Measurements from ENCODE around the gene FBXO2.
"Not testable (repeated sequence)": the region's sequence is repeated elsewhere in the genome, so short reads cannot be mapped to it uniquely, and the experiment has no call there.

Gene FBXO2

DNA sequence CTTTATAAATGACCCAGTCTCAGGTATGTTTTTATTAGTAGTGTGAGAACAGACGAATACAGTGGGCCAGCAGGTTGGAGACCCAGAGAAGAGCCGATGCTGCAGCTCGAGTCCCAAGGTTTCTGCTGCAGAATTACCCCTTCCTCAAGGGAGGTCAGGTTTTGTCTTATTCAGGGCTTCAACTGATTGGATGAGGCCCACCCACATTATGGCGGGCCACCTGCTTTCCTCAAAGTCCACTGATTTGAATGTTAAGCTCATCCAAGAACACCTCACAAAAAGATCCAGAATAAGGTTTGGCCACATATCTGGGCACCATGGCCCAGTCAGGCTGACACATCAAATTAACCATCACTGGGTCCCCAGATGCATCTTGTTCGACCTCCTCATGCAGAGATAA, 40.9 kb downstream of the FBXO2 start:
- no peak for TF ChIP-seq Cebpa-rat (IDR thresholded peaks at IDR 0.05)
- Histone ChIP-seq H4K20me1 (no peaks in the 10 kb centered on the region; a peak in 1 of 22 replicates), H3K27me3 (no peaks in the 10 kb centered on the region), H3K4me2 (no peak overlapping the region), H3K9me3 (replicated peaks in 1 of 11) (peaks cover 9 to 14% (median 11%) of the 10 kb centered on the region in 11 experiments; a peak in 20 of 22 replicates), H3K27ac (no peak overlapping the region), H3K4me3 (no peak overlapping the region), H3K9ac (no peak overlapping the region), H3K36me3 (no peaks in the 10 kb centered on the region), H3K4me1 (peaks cover 0 to 12% (median 7%) of the 10 kb centered on the region in 10 experiments; a peak in 7 of 20 replicates)

GRCh38 chr1:11611638-11612327, 42.4 kb downstream of the FBXO2 start:
- no peak for TF ChIP-seq Cebpa-rat (IDR thresholded peaks at IDR 0.05)
- Histone ChIP-seq H3K9ac (no peak overlapping the region), H3K27me3 (no peaks in the 10 kb centered on the region)

DNA sequence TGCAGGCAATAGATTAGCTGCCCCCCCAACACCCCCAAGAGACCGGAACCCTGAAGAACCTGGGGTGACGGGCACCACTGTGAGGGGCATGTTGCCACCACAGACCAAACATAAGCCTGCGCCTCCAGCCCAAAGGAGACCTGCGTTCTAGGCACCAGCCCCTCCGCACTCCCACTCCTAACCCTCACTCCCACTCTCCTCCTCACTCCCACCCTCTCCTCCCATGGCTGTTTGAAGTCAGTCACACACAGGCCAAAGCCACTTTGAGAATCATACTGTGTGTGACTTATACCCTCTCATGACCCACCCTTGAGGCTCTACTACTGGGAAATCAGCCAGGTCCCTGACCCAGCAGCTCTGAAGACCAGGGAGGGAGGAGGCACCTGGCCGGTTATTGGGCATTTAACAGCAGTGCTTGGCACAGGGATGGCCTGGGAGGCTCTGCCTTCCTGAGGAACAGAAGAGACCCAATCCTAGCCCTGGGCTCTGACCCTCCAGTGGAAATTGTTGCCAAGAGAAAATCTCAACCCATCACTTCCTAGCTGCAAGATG, 43.5 kb downstream of the FBXO2 start:
- Histone ChIP-seq H3K4me3 (no peak overlapping the region), H3K4me2 (no peak overlapping the region), H3K27ac (no peak overlapping the region), H3K27me3 (no peaks in the 10 kb centered on the region), H4K20me1 (no peaks in the 10 kb centered on the region), H3K9ac (no peak overlapping the region), H3K4me1 (no peaks in the 10 kb centered on the region), H3K9me3 (replicated peaks in 1 of 11) (peaks cover 9 to 23% (median 15%) of the 10 kb centered on the region in 11 experiments; a peak in 21 of 22 replicates), H3K36me3 (no peaks in the 10 kb centered on the region)
- no peak for TF ChIP-seq Cebpa-rat (IDR thresholded peaks at IDR 0.05)

More at GRCh38 chr1:11611638-11612327, 42.4 kb downstream of the FBXO2 start:
- H3K4me1 ChIP-seq: peaks cover 0 to 6% (median 3%) of the 10 kb centered on the region in 10 experiments; a peak in 7 of 20 replicates
- H3K36me3 ChIP-seq: no peaks in the 10 kb centered on the region
- H3K27ac ChIP-seq: no peak overlapping the region
- H3K4me2 ChIP-seq: no peak overlapping the region
- H4K20me1 ChIP-seq: no peaks in the 10 kb centered on the region; a peak in 1 of 22 replicates
- H3K4me3 ChIP-seq: no peak overlapping the region
- peaks cover 9 to 17% (median 13%) of the 10 kb centered on the region in 11 experiments; a peak in 21 of 22 replicates for H3K9me3 ChIP-seq (replicated peaks in 1 of 11)

GRCh38 chr1:11609378-11609777, 44.9 kb downstream of the FBXO2 start:
- H3K36me3 ChIP-seq, H4K20me1 ChIP-seq, H3K9ac ChIP-seq, H3K4me3 ChIP-seq, H3K27ac ChIP-seq, H3K27me3 ChIP-seq, H3K4me1 ChIP-seq, H3K4me2 ChIP-seq: not testable (repeated sequence)
- peaks cover 9 to 23% (median 15%) of the 10 kb centered on the region in 11 experiments; a peak in 21 of 22 replicates for H3K9me3 ChIP-seq (replicated peaks in 1 of 11)

DNA sequence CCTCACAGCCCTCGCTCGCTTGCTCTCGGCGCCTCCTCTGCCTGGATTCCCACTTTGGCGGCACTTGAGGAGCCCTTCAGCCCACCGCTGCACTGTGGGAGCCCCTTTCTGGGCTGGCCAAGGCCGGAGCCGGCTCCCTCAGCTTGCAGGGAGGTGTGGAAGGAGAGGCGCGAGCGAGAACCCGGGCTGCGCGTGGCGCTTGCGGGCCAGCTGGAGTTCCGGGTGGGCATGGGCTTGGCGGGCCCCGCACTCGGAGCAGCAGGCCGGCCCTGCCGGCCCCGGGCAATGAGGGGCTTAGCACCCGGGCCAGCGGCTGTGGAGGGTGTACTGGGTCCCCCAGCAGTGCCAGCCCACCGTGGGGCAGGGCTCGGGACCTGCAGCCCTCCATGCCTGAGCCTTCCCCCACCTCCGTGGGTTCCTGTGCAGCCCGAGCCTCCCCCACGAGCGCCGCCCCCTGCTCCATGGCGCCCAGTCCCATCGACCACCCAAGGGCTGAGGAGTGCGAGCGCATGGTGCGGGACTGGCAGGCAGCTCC, 45.6 kb downstream of the FBXO2 start:
- H3K9ac ChIP-seq, H3K4me3 ChIP-seq, H3K4me1 ChIP-seq, H3K27ac ChIP-seq, H3K27me3 ChIP-seq, H3K4me2 ChIP-seq, H3K36me3 ChIP-seq, H4K20me1 ChIP-seq: not testable (repeated sequence)
- peaks cover 9 to 22% (median 15%) of the 10 kb centered on the region in 11 experiments; a peak in 21 of 22 replicates for H3K9me3 ChIP-seq (replicated peaks in 1 of 11)

GRCh38 chr1:11606775-11607174, 47.5 kb downstream of the FBXO2 start:
- Histone ChIP-seq H3K36me3 (no peaks in the 10 kb centered on the region), H3K4me3 (no peak overlapping the region), H3K27me3 (no peaks in the 10 kb centered on the region), H3K9me3 (replicated peaks in 1 of 11) (peaks cover 0 to 9% (median 5%) of the 10 kb centered on the region in 11 experiments; a peak in 7 of 22 replicates), H3K9ac (no peak overlapping the region), H3K4me2 (no peak overlapping the region), H4K20me1 (no peaks in the 10 kb centered on the region; a peak in 1 of 22 replicates), H3K4me1 (peaks cover 0 to 4% (median 0%) of the 10 kb centered on the region in 10 experiments; a peak in 1 of 20 replicates), H3K27ac (no peak overlapping the region)
- no peak for TF ChIP-seq Cebpa-rat (IDR thresholded peaks at IDR 0.05)

GRCh38 chr1:11602981-11603380, 51.2 kb downstream of the FBXO2 start:
- Histone ChIP-seq H3K9me3 (replicated peaks in 1 of 11) (peaks cover 0 to 9% (median 5%) of the 10 kb centered on the region in 11 experiments; a peak in 7 of 22 replicates), H3K4me1 (peaks cover 0 to 15% (median 5%) of the 10 kb centered on the region in 10 experiments; a peak in 8 of 20 replicates), H3K27ac (no peak overlapping the region), H3K27me3 (no peaks in the 10 kb centered on the region), H3K9ac (no peak overlapping the region), H3K4me2 (no peak overlapping the region), H3K4me3 (no peak overlapping the region), H4K20me1 (peaks cover 0 to 5% (median 0%) of the 10 kb centered on the region in 11 experiments; a peak in 1 of 22 replicates), H3K36me3 (no peaks in the 10 kb centered on the region)
- no peak for TF ChIP-seq Cebpa-rat (IDR thresholded peaks at IDR 0.05)

- Histone ChIP-seq H3K4me1 (peaks cover 0 to 21% (median 7%) of the 10 kb centered on the region in 10 experiments; a peak in 8 of 20 replicates), H3K27ac (no peak overlapping the region), H3K36me3 (no peaks in the 10 kb centered on the region), H3K27me3 (no peaks in the 10 kb centered on the region), H3K4me2 (no peak overlapping the region), H3K4me3 (no peak overlapping the region), H3K9me3 (replicated peaks in 1 of 11) (peaks cover 0 to 9% (median 5%) of the 10 kb centered on the region in 11 experiments; a peak in 7 of 22 replicates), H3K9ac (no peak overlapping the region), H4K20me1 (peaks cover 0 to 5% (median 0%) of the 10 kb centered on the region in 11 experiments; a peak in 1 of 22 replicates)
- no peak for TF ChIP-seq Cebpa-rat (IDR thresholded peaks at IDR 0.05)
Measured at GRCh38 chr1:11602424-11602823, 51.8 kb downstream of the FBXO2 start.

- no peaks in the 10 kb centered on the region for H3K36me3 ChIP-seq
- no peak overlapping the region for H3K4me3 ChIP-seq
- H3K27me3 ChIP-seq: no peaks in the 10 kb centered on the region
- no peak overlapping the region for H3K9ac ChIP-seq
- no peaks in the 10 kb centered on the region for H3K9me3 ChIP-seq (replicated peaks in 1 of 11)
- no peak for TF ChIP-seq Cebpa-rat (IDR thresholded peaks at IDR 0.05)
- H3K4me2 ChIP-seq: peak overlapping the region in 7 of 11 experiments; percentile 20 to 54 (median 28); a peak in 8 of 22 replicates
- H3K4me1 ChIP-seq: peaks cover 0 to 21% (median 7%) of the 10 kb centered on the region in 10 experiments; a peak in 8 of 20 replicates
- no peak overlapping the region for H3K27ac ChIP-seq
- peaks cover 0 to 5% (median 0%) of the 10 kb centered on the region in 11 experiments; a peak in 1 of 22 replicates for H4K20me1 ChIP-seq
Measured at GRCh38 chr1:11600836-11601235, 53.4 kb downstream of the FBXO2 start.

Measured in BLaER1 treated with 17β-estradiol and CSF1 and Interleukin-3, amounts not matched to agents 10 nM and 100 nM (cell line).